ENCODE results near the gene ZMYND11.

ZMYND11 gene

DNA sequence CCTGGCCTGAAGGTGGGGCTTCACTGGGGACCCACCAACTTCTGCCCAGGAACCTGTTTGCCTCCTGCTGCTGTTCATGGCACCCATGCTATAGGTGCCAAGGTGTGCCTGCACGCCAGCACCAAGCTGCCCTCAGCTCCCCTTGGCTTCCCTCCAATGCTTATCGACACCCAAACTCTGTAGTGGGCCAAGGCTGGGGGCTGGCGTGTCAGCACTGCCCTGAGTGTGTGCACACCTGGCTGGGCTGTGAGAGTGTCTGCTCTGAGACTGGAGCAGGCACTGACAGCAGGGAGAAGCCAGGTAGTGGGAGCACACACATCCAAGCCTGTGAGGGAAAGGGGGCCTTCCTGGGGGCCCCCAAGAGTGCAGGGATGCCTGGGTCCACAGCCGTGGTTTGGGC is 43.1 kb upstream of the ZMYND11 start:
- DNase-seq (ENCODE audit: extremely low read depth, low read depth): no peak
- TF ChIP-seq, protein P1, sequence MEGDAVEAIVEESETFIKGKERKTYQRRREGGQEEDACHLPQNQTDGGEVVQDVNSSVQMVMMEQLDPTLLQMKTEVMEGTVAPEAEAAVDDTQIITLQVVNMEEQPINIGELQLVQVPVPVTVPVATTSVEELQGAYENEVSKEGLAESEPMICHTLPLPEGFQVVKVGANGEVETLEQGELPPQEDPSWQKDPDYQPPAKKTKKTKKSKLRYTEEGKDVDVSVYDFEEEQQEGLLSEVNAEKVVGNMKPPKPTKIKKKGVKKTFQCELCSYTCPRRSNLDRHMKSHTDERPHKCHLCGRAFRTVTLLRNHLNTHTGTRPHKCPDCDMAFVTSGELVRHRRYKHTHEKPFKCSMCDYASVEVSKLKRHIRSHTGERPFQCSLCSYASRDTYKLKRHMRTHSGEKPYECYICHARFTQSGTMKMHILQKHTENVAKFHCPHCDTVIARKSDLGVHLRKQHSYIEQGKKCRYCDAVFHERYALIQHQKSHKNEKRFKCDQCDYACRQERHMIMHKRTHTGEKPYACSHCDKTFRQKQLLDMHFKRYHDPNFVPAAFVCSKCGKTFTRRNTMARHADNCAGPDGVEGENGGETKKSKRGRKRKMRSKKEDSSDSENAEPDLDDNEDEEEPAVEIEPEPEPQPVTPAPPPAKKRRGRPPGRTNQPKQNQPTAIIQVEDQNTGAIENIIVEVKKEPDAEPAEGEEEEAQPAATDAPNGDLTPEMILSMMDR (IDR thresholded peaks at IDR 0.05; ENCODE audit: low read depth, low read length): no peak

- DNase-seq (ENCODE audit: extremely low read depth, low read depth): no peak
- TF ChIP-seq, protein P1 (IDR thresholded peaks at IDR 0.05; ENCODE audit: low read depth, low read length): no peak
Measured at GRCh38 chr10:92846-93245, 42.4 kb upstream of the ZMYND11 start.

GRCh38 chr10:94613-95012 is 40.6 kb upstream of the ZMYND11 start:
- DNase-seq (ENCODE audit: extremely low read depth, low read depth): no peak
- TF ChIP-seq, protein P1 (IDR thresholded peaks at IDR 0.05; ENCODE audit: low read depth, low read length): no peak

GRCh38 chr10:95356-96115 is 39.7 kb upstream of the ZMYND11 start:
- no peak for DNase-seq (ENCODE audit: extremely low read depth, low read depth)
- TF ChIP-seq, protein P1 (IDR thresholded peaks at IDR 0.05; ENCODE audit: low read depth, low read length): no peak

GRCh38 chr10:96466-96865 is 38.8 kb upstream of the ZMYND11 start:
- TF ChIP-seq, protein P1 (IDR thresholded peaks at IDR 0.05; ENCODE audit: low read depth, low read length): no peak

DNA sequence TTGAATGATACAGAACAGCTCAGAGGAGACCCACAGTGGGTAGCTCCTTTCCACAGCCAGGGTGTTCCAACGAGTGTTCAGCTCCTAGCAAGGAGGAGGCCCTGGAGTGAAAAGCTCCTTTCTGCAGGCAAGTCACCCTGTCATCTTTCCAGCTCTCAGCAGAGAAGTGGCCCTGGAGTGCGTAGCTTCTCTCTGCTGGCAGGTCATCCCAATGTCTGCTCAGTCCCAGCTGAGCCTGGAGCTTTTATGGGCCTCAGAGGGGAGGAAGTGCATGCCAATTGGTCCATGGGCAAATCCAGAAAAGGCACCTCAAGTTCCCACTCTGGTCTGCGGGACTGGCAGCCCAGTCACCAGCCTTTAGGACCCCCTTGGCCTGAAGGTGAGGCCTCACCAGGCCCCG is 30.8 kb upstream of the ZMYND11 start:
- no peak for DNase-seq (ENCODE audit: extremely low read depth, low read depth)
- TF ChIP-seq, protein P1 (IDR thresholded peaks at IDR 0.05; ENCODE audit: low read depth, low read length): no peak

More at GRCh38 chr10:96466-96865, 38.8 kb upstream of the ZMYND11 start:
- DNase-seq (ENCODE audit: extremely low read depth, low read depth): no peak

DNA sequence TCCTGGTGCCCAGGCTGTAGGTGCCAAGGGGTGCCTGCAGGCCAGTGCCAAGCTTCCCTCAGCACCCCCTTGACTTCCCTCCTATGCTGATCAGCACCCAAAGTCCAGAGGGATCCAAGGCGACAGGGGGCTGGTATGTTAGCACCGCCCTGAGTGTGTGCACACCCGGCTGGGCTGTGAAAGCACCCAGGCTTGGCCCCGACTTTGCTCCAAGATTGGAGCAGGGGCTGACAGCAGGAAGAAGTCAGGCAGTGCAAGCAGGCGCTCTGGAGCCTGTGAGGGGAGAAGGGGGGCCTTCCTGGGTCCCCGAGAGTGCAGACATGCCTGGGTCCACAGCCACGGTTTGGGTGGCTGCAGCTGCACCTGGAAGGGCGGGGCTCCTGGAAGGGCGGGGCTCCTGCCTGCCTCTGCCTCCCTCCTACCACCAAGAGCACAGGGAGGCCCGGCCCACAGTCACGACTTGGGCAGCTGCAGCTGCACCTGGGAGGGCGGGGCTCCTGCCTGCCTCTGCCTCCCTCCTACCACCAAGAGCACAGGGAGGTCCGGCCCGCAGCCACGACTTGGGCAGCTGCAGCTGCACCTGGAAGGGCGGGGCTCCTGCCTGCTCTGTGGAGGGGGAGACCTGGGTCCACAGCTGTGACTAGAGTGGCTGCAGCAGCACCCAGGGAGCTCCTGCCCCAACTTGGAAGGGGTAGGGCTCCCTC is 30.2 kb upstream of the ZMYND11 start:
- TF ChIP-seq, protein P1 (IDR thresholded peaks at IDR 0.05; ENCODE audit: low read depth, low read length): no peak
- DNase-seq (ENCODE audit: extremely low read depth, low read depth): no peak

All from AG09319 (cell line).